ENCODE results near the gene NOC3L. TPM values are rescaled to one million over a fixed set of nuclear protein-coding genes. Genes with fewer than 3 reads are reported as not detected.

The NOC3L gene
- total and polyA plus RNA-seq, 9 of the 15 experiments (the other 6 are each of a cell fraction or from before 2014, with no cell fraction given): 23.8 to 57.6 (median 32.6) TPM

- no peak for TF ChIP-seq JUN (IDR thresholded peaks at IDR 0.05; ENCODE audit: borderline replicate concordance, low read depth, low read length)
- no peak for TF ChIP-seq JUN (CRISPR knock-in tag; IDR thresholded peaks at IDR 0.05; ENCODE audit: borderline replicate concordance)
- no peak for TF ChIP-seq TAL1 (IDR thresholded peaks at IDR 0.05)
- no peak for TF ChIP-seq POLR3A (IDR thresholded peaks at IDR 0.05; ENCODE audit: borderline replicate concordance, extremely low read depth, insufficient read depth, insufficient read length)
- TF ChIP-seq LARP7 (IDR thresholded peaks at IDR 0.05): no peak
- no peak for TF ChIP-seq SAFB (IDR thresholded peaks at IDR 0.05; ENCODE audit: borderline replicate concordance, low read depth, low read length)
- no peak for TF ChIP-seq FOXA1 (IDR thresholded peaks at IDR 0.05; ENCODE audit: borderline replicate concordance)
- no peak for TF ChIP-seq ZNF740 (CRISPR knock-in tag; IDR thresholded peaks at IDR 0.05)
- no peak for TF ChIP-seq ZNF740 (tag; IDR thresholded peaks at IDR 0.05)
- TF ChIP-seq NUFIP1 (IDR thresholded peaks at IDR 0.05; ENCODE audit: partially characterized antibody): no peak
- peak; percentile 74; the same call in 1 of the 2 replicates for TF ChIP-seq PHF8 (IDR thresholded peaks at IDR 0.05; ENCODE audit: borderline replicate concordance, low read length)
- TF ChIP-seq RAD51 (IDR thresholded peaks at IDR 0.05; ENCODE audit: borderline replicate concordance, low read depth): no peak
- TF ChIP-seq ZNF12 (CRISPR knock-in tag; IDR thresholded peaks at IDR 0.05): no peak
- TF ChIP-seq RNF219 (CRISPR knock-in tag; IDR thresholded peaks at IDR 0.05): no peak
- no peak for TF ChIP-seq POLR2AphosphoS5 (IDR thresholded peaks at IDR 0.05; ENCODE audit: control insufficient read depth, insufficient read depth, low read depth, low read length)
- no peak for TF ChIP-seq SRSF9 (IDR thresholded peaks at IDR 0.05; ENCODE audit: borderline replicate concordance, low read depth, low read length)
- TF ChIP-seq HSF4 (CRISPR knock-in tag; IDR thresholded peaks at IDR 0.05; ENCODE audit: borderline replicate concordance): no peak
- no peak for TF ChIP-seq THRAP3 (IDR thresholded peaks at IDR 0.05; ENCODE audit: borderline replicate concordance)
- no peak for TF ChIP-seq MXI1 (IDR thresholded peaks at IDR 0.05; ENCODE audit: low read depth, low read length)
- no peak for TF ChIP-seq ZBTB11 (CRISPR knock-in tag; IDR thresholded peaks at IDR 0.05)
- TF ChIP-seq ZNF384 (IDR thresholded peaks at IDR 0.05; ENCODE audit: low read depth, low read length): no peak
- no peak for TF ChIP-seq GTF2F1 (IDR thresholded peaks at IDR 0.05; ENCODE audit: low read depth, low read length)
- no peak for TF ChIP-seq DACH1 (IDR thresholded peaks at IDR 0.05; ENCODE audit: partially characterized antibody)
Measured at GRCh38 chr10:94402204-94402842, 39.6 kb upstream of the NOC3L start, which contains the start of gene TBC1D12 (continued).
